Left lung (tissue), 14 donors: ENCODE measurements around the gene GFAP. TPM values are rescaled to one million over a fixed set of nuclear protein-coding genes. Genes with fewer than 3 reads are reported as not detected.

Source experiments
- ATAC-seq: fragments of 200-7000 bp; cut with Tn5 transposase; one replicate; pipeline ENCODE4 v1.9.1; 2020; ENCODE audit warnings: moderate library complexity
- DNase-seq, 4 donors: peaks; one replicate each; pipeline ENCODE4 v3.0.0-alpha.2; 2013 to 2020
- H3K27ac ChIP-seq, 2 donors: fragments of 200-600 bp; sonication (generic) in 1 of 2; one replicate each; pipeline versions ENCODE4 v1.5.0 to v1.8.0; 2020 to 2021
- H3K27me3 ChIP-seq, 2 donors: fragments of 200-600 bp; sonication (generic) in 1 of 2; one replicate each; pipeline versions ENCODE4 v1.5.0 to v1.8.0; 2020 to 2021
- H3K36me3 ChIP-seq, 2 donors: fragments of 200-600 bp; sonication (generic) in 1 of 2; one replicate each; pipeline versions ENCODE4 v1.5.0 to v1.8.0; 2020 to 2021
- H3K4me1 ChIP-seq, 2 donors: fragments of 200-600 bp; one replicate each; pipeline ENCODE4 v1.8.0; 2021
- H3K4me3 ChIP-seq, 2 donors: fragments of 200-600 bp; sonication (generic) in 1 of 2; one replicate each; pipeline versions ENCODE4 v1.5.0 to v1.8.0; 2020 to 2021; ENCODE audit warnings: mild to moderate bottlenecking in 1 of 2
- H3K9me3 ChIP-seq, 2 donors: fragments of 200-600 bp; sonication (generic) in 1 of 2; one replicate each; pipeline versions ENCODE4 v1.5.0 to v1.8.0; 2020 to 2021
- intact Hi-C, 2 donors: fragments of 100-400 bp; cut with DNase I; formaldehyde crosslinking; loops; one replicate each; pipeline versions ENCODE4 v1.11.2 to v1.14.2; 2022
- long read RNA-seq, 12 donors: library from polyadenylated mRNA in 2 of 12; unstranded in 2 of 12; transcript quantifications; one replicate each; pipeline ENCODE4 v2.0.0 and lab custom pipeline, GENCODE V29; 2019 to 2026
- polyA plus RNA-seq, 6 donors: library from polyadenylated mRNA; unstranded; fragments of 120-200 nt; gene quantifications; one replicate each; pipeline ENCODE4 v1.2.1, GENCODE V29; 2013; ENCODE audit not compliant: insufficient read length in 6 of 6
- total RNA-seq, 2 donors: library from RNA; stranded (reverse); fragmentation: NEBNext Ultra II Directional; extraction: Animal tissue kit (Norgen Biotek cat#: 25700); gene quantifications; one replicate each; pipeline ENCODE4 v1.2.1, GENCODE V29; 2021
- TF ChIP-seq, protein P1 (sequence below), 2 donors: fragments of 200-600 bp; sonication (generic) in 1 of 2; IDR thresholded peaks; one replicate each; pipeline versions ENCODE4 v1.5.0 to v1.8.0; 2021; ENCODE audit warnings: antibody characterized with exemption in 2 of 2
- donor health status: DM: no; HTN: yes; CAD: no.
- donor health status: DM: no; HTN: no; CAD: no.

GFAP gene
- total RNA-seq (under 1 TPM in 1 of 2 donors, not detected in 1; 0.15 TPM), polyA plus RNA-seq (1 to 10 TPM in 1 of 6 donors, under 1 TPM in 4, not detected in 1; 0.14 to 1.1 (median 0.55) TPM)
- long read RNA-seq, donor 1, partial matches to known transcripts = 6 of 7 reads
- long read RNA-seq, donor 1, other reads (novel, unspliced or antisense) = 0 of 7 reads
- long read RNA-seq, donor 2 = 0 reads
- long read RNA-seq, donor 3 = 0 reads
- long read RNA-seq, donor 4 = 0 reads
- long read RNA-seq, donor 5 = 0 reads
- long read RNA-seq, donor 6 = 0 reads
- long read RNA-seq, donor 7, partial matches to known transcripts = 0 of 1 reads
- long read RNA-seq, donor 7, other reads (novel, unspliced or antisense) = 0 of 1 reads
- long read RNA-seq, donor 8 = 0 reads
- long read RNA-seq, donor 9 = 0 reads
- long read RNA-seq, donor 10 = 0 reads
- long read RNA-seq, donor 11 = 0 reads
- long read RNA-seq, donor 12 = 0 reads

DNA sequence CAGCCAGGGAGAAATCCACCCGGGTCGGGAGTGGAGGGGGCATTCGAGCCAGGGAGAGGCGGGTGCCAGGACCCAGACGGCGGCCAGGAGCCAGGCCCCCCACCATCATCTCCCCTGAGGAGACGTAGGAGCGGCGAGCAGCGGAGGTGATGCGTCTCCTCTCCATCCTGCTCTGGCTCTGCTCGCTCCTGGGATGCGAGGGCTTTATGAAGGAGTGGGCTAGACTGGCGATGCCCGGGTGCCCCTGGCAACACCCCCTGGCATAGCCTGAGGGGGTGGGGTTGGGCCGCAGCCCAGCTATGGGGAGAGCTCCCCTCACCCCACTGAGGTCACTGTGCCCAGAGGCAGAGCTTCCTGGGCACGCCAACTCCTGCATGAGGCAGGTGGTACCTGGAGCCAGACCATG is at the start of gene GFAP:
GFAP (minus strand) TSS at position 180 of the 406 bp plus-strand sequence; CDS start at position 166, 14 bp downstream.
- no peak within 1 kb of the TSS for H3K4me3 ChIP-seq
- intact Hi-C loops = loop anchor here (10.0 kb wide), 2 partner anchors 99 to 209 kb away; no protein-coding TSS in a partner anchor
- no peak within 1 kb of the TSS for H3K27ac ChIP-seq
- TF ChIP-seq, protein P1, sequence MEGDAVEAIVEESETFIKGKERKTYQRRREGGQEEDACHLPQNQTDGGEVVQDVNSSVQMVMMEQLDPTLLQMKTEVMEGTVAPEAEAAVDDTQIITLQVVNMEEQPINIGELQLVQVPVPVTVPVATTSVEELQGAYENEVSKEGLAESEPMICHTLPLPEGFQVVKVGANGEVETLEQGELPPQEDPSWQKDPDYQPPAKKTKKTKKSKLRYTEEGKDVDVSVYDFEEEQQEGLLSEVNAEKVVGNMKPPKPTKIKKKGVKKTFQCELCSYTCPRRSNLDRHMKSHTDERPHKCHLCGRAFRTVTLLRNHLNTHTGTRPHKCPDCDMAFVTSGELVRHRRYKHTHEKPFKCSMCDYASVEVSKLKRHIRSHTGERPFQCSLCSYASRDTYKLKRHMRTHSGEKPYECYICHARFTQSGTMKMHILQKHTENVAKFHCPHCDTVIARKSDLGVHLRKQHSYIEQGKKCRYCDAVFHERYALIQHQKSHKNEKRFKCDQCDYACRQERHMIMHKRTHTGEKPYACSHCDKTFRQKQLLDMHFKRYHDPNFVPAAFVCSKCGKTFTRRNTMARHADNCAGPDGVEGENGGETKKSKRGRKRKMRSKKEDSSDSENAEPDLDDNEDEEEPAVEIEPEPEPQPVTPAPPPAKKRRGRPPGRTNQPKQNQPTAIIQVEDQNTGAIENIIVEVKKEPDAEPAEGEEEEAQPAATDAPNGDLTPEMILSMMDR (IDR thresholded peaks at IDR 0.05) = no peak
- peaks cover 0 to 53% of the 10 kb centered on the region in 2 donors for H3K27me3 ChIP-seq
- DNase-seq (peak in 1 of 4 donors; percentile 63), ATAC-seq (no peak)
- H3K36me3 ChIP-seq = no peaks in the 10 kb centered on the region
- peaks cover 8 to 28% of the 10 kb centered on the region in 2 donors for H3K4me1 ChIP-seq
- no peaks in the 10 kb centered on the region for H3K9me3 ChIP-seq

DNA sequence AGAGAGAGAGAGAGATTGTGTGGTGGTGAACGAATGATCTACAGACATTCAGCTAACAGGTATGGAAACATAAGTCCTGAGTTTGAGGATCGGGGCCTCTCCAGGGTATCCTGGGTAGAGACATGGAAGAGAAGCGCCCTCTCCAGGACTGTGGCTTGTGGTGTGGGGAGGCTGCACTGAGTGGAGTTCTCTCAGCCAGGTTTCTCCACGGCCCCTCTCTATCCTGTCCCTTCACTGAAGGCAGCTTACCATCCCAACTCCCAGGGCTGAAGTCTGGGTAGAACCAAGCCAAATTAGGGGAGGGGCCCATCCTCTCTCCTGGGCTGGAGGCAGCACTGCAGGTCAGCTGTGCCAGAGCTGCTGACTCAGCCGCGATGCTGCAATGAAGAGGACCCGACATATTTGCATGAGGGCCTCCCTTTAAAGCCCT is 46.6 kb upstream of the GFAP start:
- Histone ChIP-seq H3K27ac (no peak overlapping the region), H3K27me3 (peaks cover 38 to 89% of the 10 kb centered on the region in 2 donors), H3K4me1 (peaks cover 5 to 20% of the 10 kb centered on the region in 2 donors), H3K36me3 (no peaks in the 10 kb centered on the region), H3K4me3 (no peak overlapping the region), H3K9me3 (no peaks in the 10 kb centered on the region)
- intact Hi-C loops = no loop called here
- no peak for DNase-seq
- ATAC-seq = no peak
- TF ChIP-seq, protein P1 (IDR thresholded peaks at IDR 0.05) = no peak

DNA sequence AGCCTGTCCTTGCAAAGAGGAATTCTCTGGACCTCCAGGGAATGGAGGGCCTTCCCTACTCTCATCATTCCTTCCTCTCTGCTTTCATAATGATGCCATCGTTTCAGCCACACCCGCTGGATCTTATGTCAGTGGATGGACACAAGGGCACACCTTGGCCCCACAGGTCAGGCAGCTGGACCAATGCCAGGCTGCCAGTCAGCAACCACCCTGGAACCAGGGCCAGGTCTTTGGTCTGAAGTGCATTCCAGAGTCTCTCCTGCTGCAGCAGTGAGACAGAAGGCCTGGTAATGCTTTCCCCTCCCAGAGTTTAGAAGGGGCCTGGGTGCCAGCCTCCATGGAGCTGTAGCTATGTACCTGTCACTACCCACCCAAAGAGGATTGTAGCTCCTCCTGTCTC is 45.4 kb upstream of the GFAP start:
- DNase-seq (peak in 1 of 4 donors; percentile 56), ATAC-seq (peak; percentile 83)
- intact Hi-C loops = no loop called here
- TF ChIP-seq, protein P1 (IDR thresholded peaks at IDR 0.05) = no peak
- H3K27ac ChIP-seq = no peak overlapping the region
- H3K4me1 ChIP-seq = peaks cover 4 to 10% of the 10 kb centered on the region in 2 donors
- no peak overlapping the region for H3K4me3 ChIP-seq
- no peaks in the 10 kb centered on the region for H3K9me3 ChIP-seq
- H3K36me3 ChIP-seq = no peaks in the 10 kb centered on the region
- peaks cover 26 to 89% of the 10 kb centered on the region in 2 donors for H3K27me3 ChIP-seq

DNA sequence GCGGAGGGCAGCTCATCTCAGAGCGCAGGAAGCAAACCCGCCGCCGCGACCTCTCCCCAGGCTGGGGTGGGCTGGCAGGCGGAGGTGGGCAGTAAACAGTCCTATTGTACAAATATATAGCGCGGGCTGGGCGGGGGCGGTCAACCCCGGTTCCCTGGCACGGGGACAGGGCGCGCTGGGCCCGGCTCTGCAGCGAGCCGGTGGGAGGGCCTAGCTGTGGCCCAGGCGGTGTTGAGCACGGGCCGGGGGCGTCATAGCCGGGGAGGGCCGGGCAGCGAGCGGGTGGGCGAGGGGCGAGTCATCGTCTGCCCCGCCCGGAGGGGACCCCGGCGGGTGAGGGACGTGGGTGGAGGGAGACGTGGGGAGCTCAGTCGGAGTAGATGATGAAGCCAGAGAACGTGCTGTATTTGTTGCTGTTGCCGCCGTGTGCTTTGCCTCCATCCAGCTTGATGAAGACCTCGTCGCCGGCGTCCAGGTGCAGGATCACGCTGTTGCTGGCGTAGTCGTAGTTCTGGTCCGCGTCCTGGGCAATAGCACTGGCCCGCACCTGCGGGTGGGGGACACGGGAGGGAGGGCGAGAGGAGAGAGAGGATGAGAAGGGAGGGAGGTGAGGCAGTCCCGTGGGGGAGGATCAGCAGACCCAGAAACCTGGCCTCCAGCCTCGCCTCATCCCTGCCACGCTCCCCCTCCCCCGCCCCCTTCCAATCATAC is 44.7 kb upstream of the GFAP start:
- DNase-seq (peak in 1 of 4 donors; percentile 45), ATAC-seq (peak; percentile 27)
- Histone ChIP-seq H3K36me3 (no peaks in the 10 kb centered on the region), H3K9me3 (no peaks in the 10 kb centered on the region), H3K4me3 (peak overlapping the region in 1 of 2 donors; percentile 7), H3K27ac (no peak overlapping the region), H3K4me1 (peaks cover 4 to 10% of the 10 kb centered on the region in 2 donors), H3K27me3 (peaks cover 20 to 84% of the 10 kb centered on the region in 2 donors)
- TF ChIP-seq, protein P1 (IDR thresholded peaks at IDR 0.05) = no peak
- intact Hi-C loops = no loop called here
